HG03139 (cell line): ENCODE measurements around the gene CDYL2.

Source experiments
- ATAC-seq: cut with Tn5 transposase; IDR thresholded peaks from one replicate; pipeline ENCODE4 v1.9.1; 2021; ENCODE audit not compliant: unreplicated experiment

The CDYL2 gene

DNA sequence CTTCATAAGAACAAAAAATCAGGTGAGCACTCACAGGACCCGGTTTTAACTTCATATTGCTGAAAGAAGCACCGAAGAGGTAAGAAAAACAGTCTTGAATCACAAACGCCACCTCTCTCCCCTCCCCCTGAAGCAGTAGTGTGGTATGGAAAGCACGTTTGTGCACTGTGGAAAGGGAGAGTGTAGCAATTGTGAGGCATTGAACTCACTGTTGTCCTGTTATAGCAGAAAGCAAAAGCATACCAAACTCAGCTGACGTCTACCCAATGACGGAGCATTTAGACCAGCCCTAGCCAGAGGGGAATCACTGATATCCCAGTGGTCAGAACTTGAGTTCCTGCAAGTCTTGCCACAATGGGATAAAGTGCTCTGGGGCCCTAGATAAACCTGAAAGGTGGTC is 164.8 kb downstream of the CDYL2 start:
- ATAC-seq, result no peak

DNA sequence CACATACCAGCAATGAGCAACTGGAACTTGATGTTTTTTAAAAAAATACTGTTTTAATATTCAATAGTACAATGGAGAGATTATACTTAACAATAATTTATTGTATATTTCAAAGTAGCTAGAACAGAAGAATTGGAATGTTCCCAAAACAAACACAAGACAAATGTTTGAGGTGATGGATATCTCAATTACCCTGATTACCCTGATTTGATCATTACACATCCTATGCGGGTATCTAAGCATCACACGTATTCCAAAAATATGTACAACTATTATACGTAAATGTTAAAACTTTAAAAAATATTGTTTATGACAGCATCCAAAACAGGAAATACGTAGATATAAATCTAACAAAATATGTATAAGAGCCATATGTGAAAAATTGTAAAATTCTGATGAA is 166.8 kb downstream of the CDYL2 start:
- no peak for ATAC-seq

DNA sequence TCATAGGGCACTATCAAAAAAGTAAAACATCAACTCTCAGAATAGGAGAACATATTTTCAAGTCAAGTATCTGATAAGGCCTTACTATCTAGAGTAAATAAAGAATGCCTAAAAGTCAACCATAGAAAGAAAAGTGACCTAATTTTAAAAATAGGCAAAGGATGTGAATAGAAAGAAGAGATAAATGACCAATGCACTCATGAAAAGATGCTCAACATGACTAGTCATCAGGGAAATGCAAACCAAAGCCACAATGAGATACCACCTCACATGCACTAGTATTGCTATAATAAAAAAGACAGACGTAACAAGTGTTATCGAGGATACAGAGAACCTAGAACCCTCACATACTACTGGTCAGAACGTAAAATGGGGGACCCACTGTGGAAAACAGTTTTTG is 172.8 kb downstream of the CDYL2 start:
- ATAC-seq, result no peak

DNA sequence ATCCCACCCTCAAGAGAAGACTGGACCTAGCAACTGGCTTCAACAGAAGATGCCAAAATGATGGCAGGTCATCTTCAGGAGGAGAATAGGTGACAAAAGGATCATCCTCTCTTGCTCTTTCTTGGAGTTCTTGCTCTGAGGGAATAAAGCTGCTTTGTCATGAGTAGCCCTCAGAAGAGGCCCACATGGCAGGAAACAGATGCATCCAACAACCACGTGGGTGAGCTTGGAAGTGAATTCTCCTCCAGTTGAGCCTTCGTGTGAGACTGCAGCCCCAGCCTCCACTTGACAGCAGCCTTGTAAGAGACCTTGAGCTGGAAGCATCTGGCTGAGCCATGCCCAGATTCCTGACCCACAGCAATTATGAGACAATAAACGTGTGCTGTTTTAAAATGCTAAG is 176.1 kb downstream of the CDYL2 start:
- no peak for ATAC-seq

DNA sequence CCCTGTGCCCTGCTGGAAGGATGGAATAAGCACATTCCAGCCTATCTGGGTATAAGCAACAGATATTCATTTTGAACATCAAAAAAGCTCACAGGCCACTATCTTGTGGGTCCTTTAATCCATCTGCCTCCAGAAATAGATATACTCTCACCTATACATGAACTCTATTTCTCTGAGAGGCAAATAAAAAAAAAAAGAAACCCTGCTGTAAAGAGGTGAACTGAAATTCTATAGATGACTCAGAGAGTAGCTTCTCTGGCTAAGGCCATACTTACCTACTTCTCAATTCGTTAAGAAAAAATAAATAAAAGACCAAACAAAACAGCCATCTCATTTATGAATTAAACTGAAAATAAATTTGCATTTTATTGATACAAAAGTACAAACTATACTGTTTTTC is 177.3 kb downstream of the CDYL2 start:
- ATAC-seq, result peak; percentile 89

DNA sequence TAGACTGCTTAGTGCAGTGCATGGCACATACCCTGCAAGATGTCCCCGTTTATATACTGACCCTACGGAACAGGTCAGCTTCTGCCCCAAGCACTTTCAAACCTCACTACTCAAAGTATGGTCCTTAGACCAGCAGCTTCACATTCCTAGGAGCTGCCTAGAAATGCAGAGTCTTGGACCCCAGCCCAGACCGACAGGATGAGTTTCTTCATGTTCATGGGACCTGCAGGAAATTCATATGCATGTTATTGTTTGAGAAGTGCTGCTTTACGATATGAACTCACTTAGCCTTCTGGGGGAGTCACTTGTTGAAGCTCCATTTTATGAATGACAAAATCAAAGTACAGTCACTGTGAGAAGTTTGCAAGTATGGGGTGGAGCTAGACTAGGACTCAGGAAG is 181.0 kb downstream of the CDYL2 start:
- no peak for ATAC-seq

DNA sequence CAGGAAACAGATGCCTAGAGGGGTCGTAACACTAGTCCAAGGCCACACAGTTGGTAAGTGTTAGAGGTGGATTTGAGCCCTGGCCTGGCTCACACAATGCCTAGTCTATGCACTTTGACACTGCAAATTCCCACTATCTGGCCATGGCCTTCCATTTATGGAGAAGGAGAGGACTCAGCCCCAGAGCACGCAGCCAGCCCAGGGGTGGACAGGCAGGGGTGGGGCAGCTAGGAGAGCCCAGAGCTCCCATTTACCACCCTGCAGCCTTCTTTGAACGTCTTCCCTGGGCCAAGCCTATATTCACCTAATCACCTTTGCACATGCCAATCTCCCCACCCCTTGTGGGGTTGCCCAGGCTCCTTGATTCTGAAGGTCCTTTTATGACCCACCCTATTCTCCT is 182.4 kb downstream of the CDYL2 start:
- ATAC-seq, result no peak

DNA sequence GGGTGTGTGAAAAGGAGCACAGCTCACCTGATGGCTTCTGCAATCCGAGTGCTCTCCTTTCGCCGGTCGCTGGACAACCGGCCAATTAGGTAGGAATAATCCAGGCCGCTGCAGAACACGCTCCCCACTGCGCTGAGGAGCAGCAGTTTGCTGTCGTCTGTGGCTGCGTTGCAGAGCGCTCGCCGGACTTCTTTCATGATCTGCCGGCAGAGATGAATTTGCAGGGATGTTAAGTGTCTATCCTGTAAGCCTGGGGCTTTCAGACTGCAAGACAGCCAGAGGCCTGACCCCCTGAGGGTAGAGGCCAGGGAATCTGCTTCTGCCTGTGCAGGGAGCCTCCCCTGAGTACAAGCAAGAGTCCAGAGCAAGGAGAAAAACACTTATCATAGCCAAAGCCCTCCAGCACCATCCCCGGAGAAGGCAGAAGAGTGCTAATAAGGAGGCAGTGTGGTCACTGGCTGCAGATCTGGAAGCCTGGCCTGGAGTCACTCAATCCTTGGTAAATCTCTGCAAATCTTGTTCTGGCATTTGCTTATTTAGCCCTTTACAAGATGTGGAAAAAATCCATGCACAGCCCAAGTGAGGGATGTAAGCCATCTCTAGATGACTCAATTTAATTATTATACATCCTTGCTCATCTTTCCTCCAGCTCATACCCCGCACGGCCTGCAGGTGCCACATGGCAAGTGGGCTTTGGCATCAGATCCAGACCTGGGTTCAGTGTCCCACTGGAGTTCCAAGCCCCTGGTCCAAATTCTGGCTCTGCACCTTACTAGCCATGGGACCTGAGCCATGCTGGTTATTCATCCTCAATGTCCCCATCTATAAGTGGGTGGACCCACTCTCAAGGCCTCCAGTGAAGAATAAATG is 183.4 kb downstream of the CDYL2 start:
- ATAC-seq, result no peak

DNA sequence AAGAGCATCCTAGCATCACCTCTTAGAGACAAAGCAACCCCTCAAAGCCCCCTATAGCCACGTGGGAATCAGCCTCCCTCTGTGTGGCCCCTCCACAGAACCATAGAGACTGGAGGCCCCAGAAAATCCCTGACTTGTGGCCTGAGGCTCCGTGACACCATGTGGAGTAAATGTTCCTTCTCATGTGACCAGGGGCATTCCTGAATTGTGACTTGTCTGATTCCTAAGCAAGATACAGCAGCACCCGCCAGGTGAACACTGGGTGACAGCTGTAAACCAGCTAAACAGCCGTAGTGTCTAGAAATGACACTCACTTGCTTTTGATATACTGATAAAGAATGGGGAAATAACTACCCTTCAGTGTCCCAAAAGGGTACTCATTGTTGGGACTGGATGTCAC is 184.6 kb downstream of the CDYL2 start:
- no peak for ATAC-seq

DNA sequence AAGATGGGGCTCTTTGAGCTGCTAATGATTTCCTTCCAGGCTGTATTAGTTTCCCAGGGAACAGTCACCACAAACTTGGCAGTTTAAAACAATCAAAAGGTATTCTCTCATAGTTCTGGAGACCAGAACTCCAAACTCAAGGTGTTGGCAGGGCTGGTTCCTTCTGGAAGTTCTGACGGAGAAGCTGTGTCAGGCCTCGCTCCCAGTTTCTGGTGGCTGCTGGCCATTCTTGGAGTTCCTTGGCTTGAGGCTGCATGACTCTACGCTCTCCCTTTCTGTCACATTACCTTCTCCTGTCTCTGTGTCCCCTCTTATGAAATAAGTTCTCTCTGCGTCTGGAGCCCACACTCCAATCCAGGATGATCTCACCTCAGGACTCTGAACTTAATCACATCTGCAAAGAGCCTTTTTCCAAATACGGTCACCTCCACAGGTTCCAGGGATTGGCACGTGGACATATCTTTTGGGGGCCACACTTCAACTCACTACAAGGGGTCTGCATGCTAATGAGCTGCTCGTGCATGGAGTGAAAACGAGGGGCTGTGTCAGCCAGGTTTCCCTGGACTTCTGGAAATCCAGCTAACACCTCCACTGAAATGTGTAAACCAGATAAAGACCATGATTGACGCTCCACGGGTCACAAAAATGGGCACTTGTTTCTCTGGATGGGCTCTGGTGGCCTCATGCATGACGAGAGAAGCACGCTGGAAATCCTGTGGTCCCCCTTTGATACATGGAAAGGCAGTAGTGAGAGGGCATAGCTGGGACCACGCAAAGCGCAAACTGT is 185.3 kb downstream of the CDYL2 start:
- ATAC-seq, result no peak

DNA sequence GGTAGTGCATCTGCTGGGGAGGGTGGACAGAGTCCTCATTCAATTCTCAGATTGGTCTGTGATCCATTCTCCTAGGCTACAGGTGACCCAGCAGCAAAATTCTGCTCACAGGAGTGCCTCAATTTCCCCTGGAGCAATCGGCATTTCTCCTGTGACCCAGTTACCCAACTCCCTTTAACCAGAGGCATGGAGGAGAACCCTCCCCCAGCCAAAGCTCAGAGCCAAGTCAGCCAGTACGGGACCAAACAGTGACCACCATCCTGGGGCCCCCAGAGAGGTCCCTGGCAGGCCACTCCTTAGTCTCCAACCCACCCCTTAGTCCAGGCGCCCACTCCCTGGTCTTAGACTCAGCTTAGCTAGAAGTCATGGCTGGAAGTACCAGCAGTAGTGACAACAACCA is 188.0 kb downstream of the CDYL2 start:
- ATAC-seq, result no peak

DNA sequence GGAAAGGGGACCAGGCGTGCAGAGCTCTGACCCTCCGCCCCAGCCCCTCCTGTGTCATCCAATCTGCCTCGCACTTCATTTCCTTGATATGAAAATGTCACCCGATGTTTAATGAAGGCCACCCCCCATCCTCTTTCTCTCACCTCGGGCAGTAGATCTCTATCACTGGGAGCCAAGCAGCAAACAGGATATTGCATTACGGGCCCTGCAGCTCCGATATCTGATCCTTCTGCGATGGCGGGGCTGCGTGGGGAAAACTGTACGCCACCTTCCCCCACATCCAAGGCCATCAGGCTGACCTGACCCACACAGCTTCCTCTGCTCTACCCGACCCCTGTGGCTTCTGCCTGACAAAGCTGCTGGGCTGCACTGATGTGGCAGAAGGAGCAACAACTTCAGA is 188.7 kb downstream of the CDYL2 start:
- ATAC-seq, result no peak

DNA sequence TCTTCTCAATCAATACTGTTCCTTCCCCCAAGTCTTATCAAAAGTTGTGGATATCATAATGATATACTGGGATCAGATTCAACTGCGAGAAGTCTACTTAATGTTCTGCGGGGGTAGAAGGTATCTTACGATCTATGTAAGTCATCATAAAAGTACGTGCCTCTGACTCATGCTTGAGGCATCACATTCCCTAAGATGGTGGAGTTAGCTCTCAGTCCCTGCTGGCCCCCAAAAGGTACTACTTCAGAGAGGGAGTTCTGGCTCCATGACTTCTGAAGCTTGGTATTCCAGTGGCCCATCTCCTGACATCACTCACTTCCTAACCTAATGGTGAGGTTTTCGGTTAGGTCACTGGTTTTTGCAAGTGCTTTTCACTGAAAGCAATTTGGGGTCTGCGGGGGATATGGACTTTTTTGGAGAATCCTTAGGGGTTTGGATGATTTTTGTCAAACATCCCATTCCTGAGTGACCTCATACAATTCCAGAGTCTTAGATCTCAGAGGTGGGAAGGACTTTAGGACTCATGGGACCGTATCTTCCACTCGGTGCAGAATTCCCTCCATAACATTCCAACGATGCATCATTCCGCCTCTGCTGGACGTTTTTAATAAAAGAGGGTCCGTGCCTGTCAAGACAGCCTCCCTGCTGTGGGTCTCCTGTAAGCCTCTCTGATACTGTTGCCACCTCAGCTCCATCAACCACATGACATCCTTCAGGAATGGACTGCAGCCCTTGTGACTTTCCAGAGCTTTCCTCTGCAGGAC is 189.3 kb downstream of the CDYL2 start:
- ATAC-seq, result no peak

DNA sequence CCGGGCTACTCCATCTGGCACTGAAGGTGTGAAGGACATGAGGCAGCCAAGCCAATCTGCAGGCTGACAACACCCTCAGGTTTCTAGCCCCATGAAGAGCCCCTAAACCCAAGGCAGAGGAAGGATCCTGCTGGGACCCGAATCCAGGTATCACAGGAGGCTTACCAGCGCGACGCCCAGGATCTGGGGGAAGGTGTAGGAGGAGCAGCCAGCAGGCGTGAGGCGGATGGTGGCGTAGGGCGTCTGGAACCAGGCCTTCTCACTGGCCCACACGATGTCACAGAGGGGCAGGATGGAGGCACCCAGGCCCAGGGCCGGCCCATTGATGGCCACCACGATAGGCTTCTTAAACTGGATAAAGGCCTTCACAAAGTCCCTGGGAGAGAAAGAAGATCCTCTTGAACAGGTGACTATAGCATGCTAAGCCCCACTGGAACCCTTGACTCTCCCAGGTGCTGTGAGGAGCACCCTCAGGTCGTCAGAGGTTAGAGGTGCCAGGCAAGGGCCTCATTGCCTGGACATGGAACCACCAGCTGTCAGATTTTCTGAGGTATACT is 191.9 kb downstream of the CDYL2 start:
- ATAC-seq, result no peak

DNA sequence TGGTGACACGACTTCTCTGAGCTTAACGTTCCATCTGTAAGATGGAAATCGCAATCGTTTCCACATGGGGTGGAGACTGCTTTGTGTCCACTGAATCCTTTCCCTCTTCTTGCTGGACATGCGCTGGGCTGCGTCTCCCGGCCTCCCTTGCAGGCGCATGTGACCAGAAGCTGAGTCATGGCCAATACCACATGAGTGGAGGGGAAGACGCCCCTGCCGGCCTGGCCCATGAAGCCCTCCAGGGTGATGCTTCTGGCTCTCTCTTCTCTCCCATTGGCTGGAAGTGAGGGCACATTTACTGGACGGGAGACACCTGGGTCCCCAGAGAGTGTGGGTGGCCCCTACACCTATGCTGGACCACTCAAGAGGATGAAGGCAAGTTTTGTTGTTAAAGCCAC is 192.5 kb downstream of the CDYL2 start:
- no peak for ATAC-seq

DNA sequence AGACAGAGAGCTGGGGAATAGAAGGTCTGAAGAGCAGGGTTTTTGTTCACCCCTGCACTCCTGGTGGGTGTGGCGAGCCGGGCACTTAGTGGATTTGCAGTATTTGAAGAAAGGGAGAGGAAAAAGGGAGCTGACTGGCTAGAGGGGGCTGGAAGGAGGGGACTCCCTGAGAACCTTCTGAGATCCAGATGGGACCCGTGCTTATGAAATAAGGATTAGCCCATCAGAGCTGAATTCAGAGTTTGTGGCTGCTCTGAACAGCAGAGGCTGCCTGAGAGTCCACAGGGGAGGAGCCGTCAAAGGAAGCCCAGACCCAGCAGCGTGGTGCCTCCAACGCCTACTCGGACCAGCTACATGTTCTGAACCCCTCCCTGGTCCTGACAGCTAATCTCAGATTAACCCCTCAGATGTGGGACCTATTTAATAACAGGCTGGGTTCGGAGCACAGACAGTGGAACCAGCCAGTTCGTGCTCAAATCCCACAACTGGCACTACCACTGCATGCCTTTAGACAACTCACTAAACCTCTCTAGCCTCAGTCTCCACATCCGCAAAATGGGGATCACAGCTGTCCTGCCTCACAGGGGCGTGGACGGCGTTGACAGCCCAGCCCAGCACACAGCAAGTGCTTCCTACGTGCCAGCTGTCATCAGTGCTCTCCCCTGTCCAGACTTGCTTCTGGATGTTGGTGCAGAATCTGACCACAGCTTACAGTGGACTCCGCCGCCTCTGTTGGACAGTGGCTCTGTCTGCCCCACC is 193.0 kb downstream of the CDYL2 start:
- no peak for ATAC-seq

DNA sequence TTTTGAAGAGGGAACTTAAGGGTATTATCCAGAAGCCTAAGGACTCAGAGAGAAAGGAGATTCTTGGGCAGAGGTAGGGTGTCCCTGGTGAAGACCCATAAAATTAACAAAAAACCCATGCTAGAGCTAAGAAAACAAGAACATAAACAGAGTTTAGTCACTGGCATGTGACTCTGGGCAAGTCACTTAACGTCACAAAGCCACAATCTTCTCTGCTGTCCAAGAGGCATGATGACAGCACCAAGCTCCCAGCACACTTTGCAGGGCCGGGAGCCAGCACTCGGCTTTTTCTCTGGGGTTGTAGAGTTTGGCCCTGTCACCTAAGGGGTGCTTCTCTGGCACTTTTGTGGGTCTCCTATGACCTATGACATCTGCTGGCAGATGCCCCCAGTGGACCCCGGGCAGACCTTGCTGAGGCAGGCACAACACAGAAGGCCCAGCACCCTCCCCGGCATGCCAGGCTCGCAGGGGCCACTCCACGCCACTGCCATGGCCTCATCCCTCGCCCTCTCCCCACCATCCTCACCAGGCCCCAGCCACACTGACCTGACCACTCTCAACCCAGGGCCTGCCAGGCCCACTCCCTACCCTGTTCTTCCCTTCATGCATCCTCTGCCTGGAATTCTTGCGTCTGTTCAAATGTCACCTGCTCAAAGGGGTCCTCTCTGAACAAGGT is 193.8 kb downstream of the CDYL2 start:
- no peak for ATAC-seq

DNA sequence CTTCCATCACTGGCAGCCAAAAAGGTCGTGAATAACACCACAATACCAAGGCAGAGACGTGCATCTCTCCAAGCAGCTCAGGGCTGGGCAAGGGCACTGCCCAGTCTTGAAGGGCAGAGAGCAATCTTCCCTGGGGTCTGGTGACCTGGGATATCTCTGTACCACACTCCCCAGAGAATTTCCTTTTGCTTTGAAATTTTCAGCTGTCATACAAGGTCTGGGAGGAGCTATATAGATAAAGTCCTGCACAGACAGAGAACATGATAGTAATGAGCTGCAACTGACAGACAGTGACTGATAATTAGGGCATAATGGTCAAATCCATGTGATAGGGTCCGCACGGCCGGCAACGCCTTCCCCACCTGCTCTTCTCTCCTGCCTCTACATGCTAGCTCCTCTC is 195.5 kb downstream of the CDYL2 start:
- no peak for ATAC-seq

DNA sequence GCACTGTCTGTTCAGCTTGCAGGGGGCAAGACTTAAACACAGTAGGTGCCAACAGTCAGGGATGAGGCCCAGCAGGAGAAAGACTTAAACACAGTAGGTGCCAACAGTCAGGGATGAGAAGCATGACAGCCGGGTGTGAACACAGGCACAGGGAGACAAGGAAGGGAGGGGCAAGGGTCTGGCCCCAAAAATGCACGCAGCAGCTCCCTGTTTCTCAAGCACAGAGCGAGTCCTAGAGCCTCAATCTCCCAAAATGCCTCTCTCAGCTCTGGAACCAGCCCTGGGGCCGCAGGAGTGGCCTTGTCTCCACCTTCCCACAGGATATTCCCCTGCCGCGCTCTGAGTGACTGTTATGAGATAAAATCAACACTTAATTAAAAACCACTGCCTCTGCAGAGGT is 197.2 kb downstream of the CDYL2 start:
- ATAC-seq, result no peak

DNA sequence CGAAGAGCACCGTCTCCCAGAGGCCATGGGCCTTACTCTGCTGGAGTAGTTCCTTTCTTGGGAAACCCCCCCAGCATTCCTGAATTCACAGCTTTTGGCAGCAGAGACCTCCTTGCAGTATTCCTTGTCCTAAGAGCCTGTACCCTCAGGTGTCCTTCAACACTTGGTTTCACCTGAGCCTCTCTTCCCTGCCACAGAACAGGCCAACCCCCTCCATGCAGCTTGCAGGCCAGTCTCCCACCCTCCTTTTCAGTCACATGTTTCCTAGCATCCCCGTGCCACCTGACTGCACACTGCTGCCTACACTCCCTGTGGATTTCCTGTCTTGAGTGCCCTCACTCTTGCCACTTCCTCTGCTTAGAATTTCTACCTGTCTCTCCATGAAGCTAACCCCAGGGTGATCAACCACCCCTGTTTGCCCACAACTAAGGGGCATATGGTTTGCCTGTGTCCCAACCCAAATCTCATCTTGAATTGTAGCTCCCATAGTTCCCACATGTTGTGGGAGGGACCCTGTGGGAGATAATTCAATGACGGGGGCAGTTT is 198.1 kb downstream of the CDYL2 start:
- no peak for ATAC-seq
